Psoas muscle (tissue), 8 donors: ENCODE results near the gene CD4. TPM values are rescaled to one million over a fixed set of nuclear protein-coding genes. Genes with fewer than 3 reads are reported as not detected.
A peak's percentile ranks its signal among the peaks of the same experiment; 100 is the strongest.

Experiments used
- ATAC-seq, 4 donors: fragments of 200-7000 bp; cut with Tn5 transposase; one replicate each; pipeline ENCODE4 v1.9.1; 2020; ENCODE audit warnings: moderate library complexity in 3 of 4, mild to moderate bottlenecking in 2 of 4
- DNase-seq, 2 donors: peaks; one replicate each; pipeline ENCODE4 v3.0.0-alpha.2; 2020
- H3K27ac ChIP-seq: fragments of 200-600 bp; one replicate; pipeline ENCODE4 v1.8.0; 2022
- H3K27me3 ChIP-seq, 3 donors: fragments of 200-600 bp in 1 of 3; one replicate each; pipeline versions ENCODE4 v1.6.1 to v1.8.0; 2013 to 2022; ENCODE audit warnings: low read length in 2 of 3, mild to moderate bottlenecking in 2 of 3, moderate library complexity in 1 of 3; ENCODE audit not compliant: insufficient read depth in 3 of 3
- H3K36me3 ChIP-seq, 2 donors: fragments of 200-600 bp in 1 of 2; one replicate each; pipeline versions ENCODE4 v1.6.1 to v1.8.0; 2013 to 2022; ENCODE audit warnings: low read depth in 1 of 2, mild to moderate bottlenecking in 1 of 2, moderate library complexity in 1 of 2; ENCODE audit not compliant: insufficient read depth in 1 of 2
- H3K4me1 ChIP-seq: fragments of 200-600 bp; one replicate; pipeline ENCODE4 v1.8.0; 2022
- H3K4me3 ChIP-seq: fragments of 200-600 bp; one replicate; pipeline ENCODE4 v1.8.0; 2022; ENCODE audit warnings: mild to moderate bottlenecking
- H3K9me3 ChIP-seq: fragments of 200-600 bp; one replicate; pipeline ENCODE4 v1.8.0; 2022
- WGBS, 3 donors: extraction: QIAGEN DNeasy Blood & Tissue Kit; methylation state at CpG; one replicate each; pipeline versions ENCODE4 v1.1.6 to v1.1.7; 2013; 5-methylcytosine and 5-hydroxymethylcytosine counted together
- intact Hi-C, 2 donors: fragments of 100-400 bp; cut with DNase I; formaldehyde crosslinking; loops; one replicate each; pipeline versions ENCODE4 v1.11.0 to v1.14.2; 2022
- polyA plus RNA-seq, 3 donors: library from polyadenylated mRNA; stranded (reverse); fragments of 200-250 nt; gene quantifications; one replicate each; pipeline ENCODE4 v1.2.3, GENCODE V29; 2013
- total RNA-seq, 4 donors: library from RNA; stranded (reverse); fragmentation: NEBNext Ultra II Directional in 2 of 4; extraction: Animal tissue kit (Norgen Biotek cat#: 25700) in 2 of 4; gene quantifications; one replicate each; pipeline versions ENCODE4 v1.2.1 to v1.2.4, GENCODE V29; 2021 to 2023
- TF ChIP-seq, protein P1 (sequence below): fragments of 200-600 bp; IDR thresholded peaks from one replicate; pipeline ENCODE4 v1.8.0; 2022; ENCODE audit warnings: antibody characterized with exemption
- donor health status: healthy with polysubstance abuse.
- donor health status: DM: no; HTN: no; CAD: no; lungs with moderate emphysema.
- donor health status: Bipolar disorder and iron deficiency.
- donor health status: healthy.
- donor health status: DM: yes; HTN: yes; CAD: no.
- donor health status: DM: no; HTN: no; CAD: no.
- donor health status: DM: no; HTN: no; CAD: no.
- donor health status: DM: yes; HTN: yes; CAD: no.

CD4 gene
- total and polyA plus RNA-seq, 7 donors: 0.47 to 4.9 (median 2.3) TPM

DNA sequence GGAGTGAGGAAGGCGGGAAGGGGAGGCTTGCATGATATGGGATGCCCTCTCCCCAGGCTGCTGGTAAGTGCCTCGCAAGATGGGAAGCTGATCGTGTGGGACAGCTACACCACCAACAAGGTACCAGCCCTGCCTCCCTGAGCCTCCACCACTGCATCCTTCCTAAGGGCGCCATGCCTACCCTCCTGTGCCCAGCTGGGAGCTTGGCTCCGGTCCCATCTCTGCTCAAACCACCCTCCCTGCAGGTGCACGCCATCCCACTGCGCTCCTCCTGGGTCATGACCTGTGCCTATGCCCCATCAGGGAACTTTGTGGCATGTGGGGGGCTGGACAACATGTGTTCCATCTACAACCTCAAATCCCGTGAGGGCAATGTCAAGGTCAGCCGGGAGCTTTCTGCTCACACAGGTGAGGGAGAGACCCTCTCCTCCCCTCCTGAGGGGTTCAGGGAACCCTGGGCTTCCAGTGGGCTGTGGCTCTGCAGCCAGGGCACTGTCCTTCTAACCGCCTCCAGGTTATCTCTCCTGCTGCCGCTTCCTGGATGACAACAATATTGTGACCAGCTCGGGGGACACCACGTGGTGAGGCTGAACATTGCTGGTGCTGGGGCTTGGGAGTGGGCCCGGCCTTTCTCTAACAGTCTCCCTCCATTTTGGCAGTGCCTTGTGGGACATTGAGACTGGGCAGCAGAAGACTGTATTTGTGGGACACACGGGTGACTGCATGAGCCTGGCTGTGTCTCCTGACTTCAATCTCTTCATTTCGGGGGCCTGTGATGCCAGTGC, 54.0 kb downstream of the CD4 start:
- WGBS, 3 donors: 67 to 73% (median 70%) methylated on average over 15 to 16 of the region's 16 CpGs
- TF ChIP-seq, protein P1, sequence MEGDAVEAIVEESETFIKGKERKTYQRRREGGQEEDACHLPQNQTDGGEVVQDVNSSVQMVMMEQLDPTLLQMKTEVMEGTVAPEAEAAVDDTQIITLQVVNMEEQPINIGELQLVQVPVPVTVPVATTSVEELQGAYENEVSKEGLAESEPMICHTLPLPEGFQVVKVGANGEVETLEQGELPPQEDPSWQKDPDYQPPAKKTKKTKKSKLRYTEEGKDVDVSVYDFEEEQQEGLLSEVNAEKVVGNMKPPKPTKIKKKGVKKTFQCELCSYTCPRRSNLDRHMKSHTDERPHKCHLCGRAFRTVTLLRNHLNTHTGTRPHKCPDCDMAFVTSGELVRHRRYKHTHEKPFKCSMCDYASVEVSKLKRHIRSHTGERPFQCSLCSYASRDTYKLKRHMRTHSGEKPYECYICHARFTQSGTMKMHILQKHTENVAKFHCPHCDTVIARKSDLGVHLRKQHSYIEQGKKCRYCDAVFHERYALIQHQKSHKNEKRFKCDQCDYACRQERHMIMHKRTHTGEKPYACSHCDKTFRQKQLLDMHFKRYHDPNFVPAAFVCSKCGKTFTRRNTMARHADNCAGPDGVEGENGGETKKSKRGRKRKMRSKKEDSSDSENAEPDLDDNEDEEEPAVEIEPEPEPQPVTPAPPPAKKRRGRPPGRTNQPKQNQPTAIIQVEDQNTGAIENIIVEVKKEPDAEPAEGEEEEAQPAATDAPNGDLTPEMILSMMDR: no peak
- intact Hi-C loops: no loop called here
- no peaks in the 10 kb centered on the region for H3K4me1 ChIP-seq
- peak in 1 of 2 donors; percentile 43 for DNase-seq
- H3K27ac ChIP-seq: no peak overlapping the region
- no peaks in the 10 kb centered on the region for H3K36me3 ChIP-seq
- no peak for ATAC-seq
- H3K4me3 ChIP-seq: no peak overlapping the region
- no peaks in the 10 kb centered on the region for H3K9me3 ChIP-seq
- H3K27me3 ChIP-seq: no peaks in the 10 kb centered on the region

DNA sequence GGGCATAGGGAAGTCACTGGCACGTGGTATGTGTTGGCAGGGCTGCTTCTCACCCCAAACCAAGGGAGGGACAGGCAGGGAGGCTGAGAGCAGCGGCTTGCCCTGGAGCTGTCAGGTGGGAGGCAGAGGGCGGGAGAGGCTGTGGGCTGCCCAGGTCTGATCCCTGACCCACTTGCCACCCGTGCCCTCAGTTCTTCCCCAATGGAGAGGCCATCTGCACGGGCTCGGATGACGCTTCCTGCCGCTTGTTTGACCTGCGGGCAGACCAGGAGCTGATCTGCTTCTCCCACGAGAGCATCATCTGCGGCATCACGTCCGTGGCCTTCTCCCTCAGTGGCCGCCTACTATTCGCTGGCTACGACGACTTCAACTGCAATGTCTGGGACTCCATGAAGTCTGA, 56.1 kb downstream of the CD4 start:
- H3K36me3 ChIP-seq: no peaks in the 10 kb centered on the region
- intact Hi-C loops: no loop called here
- 88 to 92% (median 90%) methylated on average over 17 of the region's 17 CpGs for WGBS, 3 donors

DNA sequence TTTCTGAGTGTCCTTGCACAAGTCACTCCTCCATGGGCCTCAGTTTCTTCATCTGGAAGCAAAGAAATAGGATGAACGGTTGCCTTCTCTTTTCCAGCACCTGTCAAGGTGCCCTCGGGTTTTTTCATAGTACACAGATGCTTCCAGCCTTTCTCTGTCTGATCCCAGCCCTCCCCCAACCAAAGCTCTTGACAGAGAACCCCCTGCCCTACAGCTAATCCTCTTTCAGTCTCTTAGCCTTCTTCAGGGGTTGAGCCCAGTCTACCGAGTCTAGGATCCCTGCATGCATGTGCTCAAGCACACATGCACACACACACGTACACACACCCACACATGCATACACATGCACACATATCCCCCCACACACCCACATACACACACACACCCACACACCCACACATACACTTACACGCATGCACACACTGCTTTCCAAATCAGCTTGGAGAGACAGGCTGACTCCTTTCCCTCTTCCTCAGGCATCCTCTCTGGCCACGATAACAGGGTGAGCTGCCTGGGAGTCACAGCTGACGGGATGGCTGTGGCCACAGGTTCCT, 57.1 kb downstream of the CD4 start:
- intact Hi-C loops: no loop called here
- no peak for ATAC-seq
- DNase-seq: no peak
- Histone ChIP-seq H3K27ac (no peak overlapping the region), H3K27me3 (no peaks in the 10 kb centered on the region), H3K9me3 (no peaks in the 10 kb centered on the region), H3K36me3 (no peaks in the 10 kb centered on the region), H3K4me3 (no peak overlapping the region), H3K4me1 (no peaks in the 10 kb centered on the region)
- TF ChIP-seq, protein P1: no peak
- WGBS, 3 donors: 85 to 90% (median 86%) methylated on average over 7 of the region's 7 CpGs

More for the DNA sequence above, 56.1 kb downstream of the CD4 start:
- H3K27me3 ChIP-seq: no peaks in the 10 kb centered on the region
- no peak overlapping the region for H3K4me3 ChIP-seq
- TF ChIP-seq, protein P1: no peak
- no peak overlapping the region for H3K27ac ChIP-seq
- no peak for ATAC-seq
- DNase-seq: peak in 1 of 2 donors; percentile 43
- H3K4me1 ChIP-seq: no peaks in the 10 kb centered on the region
- H3K9me3 ChIP-seq: no peaks in the 10 kb centered on the region

DNA sequence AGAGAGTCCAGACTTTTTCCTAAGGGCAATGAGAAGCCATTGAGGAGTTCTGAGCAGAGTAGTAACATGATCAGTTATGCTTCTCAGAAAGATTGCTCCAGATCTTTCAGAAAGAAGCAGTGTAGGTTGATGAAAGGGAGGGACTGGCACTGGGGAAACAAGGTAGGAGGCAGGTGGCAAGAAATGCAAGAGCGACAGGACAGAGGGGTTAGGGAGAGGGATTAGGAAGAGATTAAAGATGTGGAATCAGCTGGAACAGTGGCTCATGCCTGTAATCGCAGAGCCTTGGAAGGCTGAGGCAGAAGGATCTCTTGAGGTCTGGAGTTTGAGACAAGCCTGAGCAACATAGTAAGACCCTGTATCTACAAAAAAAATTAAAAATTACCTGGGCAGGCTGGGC, 58.3 kb downstream of the CD4 start:
- DNase-seq (no peak), ATAC-seq (no peak)
- H3K4me3 ChIP-seq: no peak overlapping the region
- TF ChIP-seq, protein P1: no peak
- no peaks in the 10 kb centered on the region for H3K27me3 ChIP-seq
- intact Hi-C loops: no loop called here
- H3K36me3 ChIP-seq: no peaks in the 10 kb centered on the region
- H3K9me3 ChIP-seq: no peaks in the 10 kb centered on the region
- H3K4me1 ChIP-seq: no peaks in the 10 kb centered on the region
- WGBS, 3 donors: 88 to 95% (median 93%) methylated on average over 2 of the region's 2 CpGs
- H3K27ac ChIP-seq: no peak overlapping the region
